Mucosa of stomach (tissue), 1 donor: Measurements from ENCODE around the gene SNRNP27.

Experiments used
- H3K27me3 ChIP-seq: one replicate; pipeline ENCODE4 v1.7.0; 2013; ENCODE audit warnings: mild to moderate bottlenecking, low read length; ENCODE audit not compliant: control insufficient read depth, insufficient read depth
- H3K36me3 ChIP-seq: one replicate; pipeline ENCODE4 v1.7.0; 2013; ENCODE audit warnings: low read length; ENCODE audit not compliant: control insufficient read depth, insufficient read depth
- H3K4me1 ChIP-seq: one replicate; pipeline ENCODE4 v1.7.0; 2013; ENCODE audit warnings: mild to moderate bottlenecking, low read length; ENCODE audit not compliant: control insufficient read depth, insufficient read depth
- H3K4me3 ChIP-seq: one replicate; pipeline ENCODE4 v1.7.0; 2013; ENCODE audit warnings: low read length
- H3K9ac ChIP-seq: one replicate; pipeline ENCODE4 v1.7.0; 2013; ENCODE audit warnings: mild to moderate bottlenecking, low read length, moderate library complexity
- H3K9me3 ChIP-seq: one replicate; pipeline ENCODE4 v1.7.0; 2013; ENCODE audit warnings: mild to moderate bottlenecking, low read length, moderate library complexity; ENCODE audit not compliant: control insufficient read depth
- donor health status: Pancreatic carcinoma.

The SNRNP27 gene, protein sequence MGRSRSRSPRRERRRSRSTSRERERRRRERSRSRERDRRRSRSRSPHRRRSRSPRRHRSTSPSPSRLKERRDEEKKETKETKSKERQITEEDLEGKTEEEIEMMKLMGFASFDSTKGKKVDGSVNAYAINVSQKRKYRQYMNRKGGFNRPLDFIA

GRCh38 chr2:69893684-69894551, at the start of gene SNRNP27:
SNRNP27 (plus strand) TSS chr2:69893956; CDS start chr2:69893985, 29 bp downstream.
- Histone ChIP-seq H3K27me3 (no peaks in the 10 kb centered on the region), H3K4me1 (no peaks in the 10 kb centered on the region)

DNA sequence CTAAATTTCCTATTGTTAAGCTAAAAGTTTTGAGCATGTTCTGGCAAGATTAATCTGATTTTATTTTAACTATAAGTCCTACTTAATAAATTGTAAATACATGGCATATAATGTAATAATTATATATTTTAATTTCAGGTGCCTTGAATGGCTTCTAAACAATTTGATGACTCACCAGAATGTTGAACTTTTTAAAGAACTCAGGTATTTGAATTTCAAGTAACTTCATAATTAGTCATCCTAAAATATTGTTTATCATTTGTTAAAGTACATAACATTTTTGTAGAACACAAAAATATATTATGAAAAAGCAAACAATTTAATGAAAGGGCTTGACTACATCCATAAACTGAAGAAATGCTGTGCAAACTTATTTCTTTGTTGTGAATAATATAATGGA, 49.8 kb upstream of the SNRNP27 start:
- H3K36me3 ChIP-seq = peaks cover 8% of the 10 kb centered on the region
- H3K4me3 ChIP-seq = no peak overlapping the region
- H3K9me3 ChIP-seq = no peaks in the 10 kb centered on the region
- no peaks in the 10 kb centered on the region for H3K4me1 ChIP-seq
- H3K27me3 ChIP-seq = no peaks in the 10 kb centered on the region
- H3K9ac ChIP-seq = no peak overlapping the region

More at GRCh38 chr2:69893684-69894551, at the start of gene SNRNP27:
- H3K9me3 ChIP-seq = no peaks in the 10 kb centered on the region
- H3K4me3 ChIP-seq = peak within 1 kb of the TSS; percentile 78
- H3K9ac ChIP-seq = peak within 1 kb of the TSS; percentile 92
- H3K36me3 ChIP-seq = no peaks in the 10 kb centered on the region

GRCh38 chr2:69844560-69844959, 49.2 kb upstream of the SNRNP27 start:
- H3K9me3 ChIP-seq = no peaks in the 10 kb centered on the region
- no peak overlapping the region for H3K4me3 ChIP-seq
- H3K36me3 ChIP-seq = peaks cover 8% of the 10 kb centered on the region
- H3K27me3 ChIP-seq = no peaks in the 10 kb centered on the region
- H3K4me1 ChIP-seq = no peaks in the 10 kb centered on the region
- no peak overlapping the region for H3K9ac ChIP-seq

GRCh38 chr2:69846182-69847067, 47.3 kb upstream of the SNRNP27 start:
- no peak overlapping the region for H3K9ac ChIP-seq
- peaks cover 8% of the 10 kb centered on the region for H3K36me3 ChIP-seq
- no peaks in the 10 kb centered on the region for H3K9me3 ChIP-seq
- no peak overlapping the region for H3K4me3 ChIP-seq
- no peaks in the 10 kb centered on the region for H3K27me3 ChIP-seq
- H3K4me1 ChIP-seq = no peaks in the 10 kb centered on the region

DNA sequence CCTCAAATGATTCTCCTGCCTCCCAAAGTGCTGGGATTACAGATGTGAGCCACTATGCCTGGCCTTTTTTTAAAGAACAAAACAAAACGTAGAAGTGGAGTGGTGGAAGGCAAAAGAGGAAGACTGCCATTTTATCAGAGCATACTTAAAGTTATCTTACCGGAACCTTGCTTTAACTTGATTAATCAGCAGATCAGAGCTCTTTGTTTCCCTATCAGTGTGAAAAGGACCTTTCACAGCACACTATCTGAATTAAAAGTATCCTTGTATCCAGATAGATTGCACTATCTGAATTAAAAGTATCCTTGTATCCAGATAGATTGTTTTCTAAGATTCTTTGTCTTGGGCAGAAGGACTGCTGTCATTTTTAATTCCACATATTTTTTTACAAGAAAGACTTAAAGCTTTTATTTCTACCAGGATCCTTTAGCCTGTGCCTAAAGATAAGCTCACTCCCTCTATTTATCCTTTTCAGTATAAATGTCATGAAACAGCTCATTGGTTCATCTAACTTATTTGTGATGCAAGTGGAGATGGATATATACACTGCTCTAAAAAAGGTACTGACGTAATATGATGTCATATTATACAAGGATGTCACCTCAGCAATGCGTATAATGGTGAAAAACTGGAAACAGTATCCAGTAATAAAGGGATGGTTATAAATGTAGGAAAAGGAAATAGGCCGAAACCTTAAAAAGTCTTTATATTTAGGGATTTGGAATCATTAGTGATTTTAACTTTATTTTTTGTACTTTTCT, 46.5 kb upstream of the SNRNP27 start:
- H3K9ac ChIP-seq = no peak overlapping the region
- H3K36me3 ChIP-seq = peaks cover 8% of the 10 kb centered on the region

GRCh38 chr2:69848186-69848790, 45.5 kb upstream of the SNRNP27 start:
- no peaks in the 10 kb centered on the region for H3K4me1 ChIP-seq
- H3K27me3 ChIP-seq = no peaks in the 10 kb centered on the region
- H3K36me3 ChIP-seq = peaks cover 8% of the 10 kb centered on the region
- H3K9me3 ChIP-seq = no peaks in the 10 kb centered on the region
- no peak overlapping the region for H3K9ac ChIP-seq
- H3K4me3 ChIP-seq = no peak overlapping the region

More for the DNA sequence above, 46.5 kb upstream of the SNRNP27 start:
- H3K4me3 ChIP-seq = no peak overlapping the region
- H3K9me3 ChIP-seq = no peaks in the 10 kb centered on the region
- H3K27me3 ChIP-seq = no peaks in the 10 kb centered on the region
- no peaks in the 10 kb centered on the region for H3K4me1 ChIP-seq

DNA sequence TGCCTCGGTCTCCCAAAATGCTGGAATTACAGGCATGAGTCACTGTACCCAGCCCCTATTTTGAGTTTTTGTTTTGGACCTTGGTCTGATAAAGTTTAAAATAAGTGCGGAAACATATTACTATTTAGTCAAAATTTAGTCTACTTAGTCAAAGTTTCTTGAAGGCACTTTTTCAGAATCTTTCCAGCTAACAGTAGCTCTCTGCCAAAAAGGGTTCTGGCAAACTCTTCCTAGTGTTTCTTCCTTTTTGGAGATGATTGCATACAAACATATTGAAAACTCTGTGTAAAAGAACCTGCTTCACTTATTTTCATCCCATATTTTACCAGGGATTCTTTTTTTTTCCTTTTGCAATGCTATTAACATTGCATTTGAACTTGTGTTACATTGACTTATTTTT, 35.5 kb upstream of the SNRNP27 start:
- Histone ChIP-seq H3K36me3 (no peaks in the 10 kb centered on the region), H3K4me1 (no peaks in the 10 kb centered on the region), H3K27me3 (no peaks in the 10 kb centered on the region), H3K9ac (no peak overlapping the region), H3K4me3 (no peak overlapping the region), H3K9me3 (no peaks in the 10 kb centered on the region)

DNA sequence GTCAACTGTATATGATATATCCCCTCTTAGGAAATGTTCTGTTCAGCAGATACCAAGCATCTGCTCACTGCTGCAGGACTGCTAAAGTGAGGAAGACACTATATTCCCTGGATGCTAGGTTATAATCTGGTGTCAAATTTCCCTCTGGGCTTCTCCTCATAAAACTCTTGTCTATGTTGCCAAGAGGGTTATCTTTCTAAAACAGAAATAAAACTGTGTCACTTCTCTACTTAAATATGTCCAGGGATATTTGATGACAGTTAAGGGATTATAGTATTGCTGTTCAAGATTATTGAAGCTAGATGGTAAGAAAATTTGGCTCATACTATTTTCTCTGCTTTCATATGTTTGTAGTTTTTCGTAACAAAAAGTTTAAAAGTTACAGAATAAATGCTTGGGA, 30.5 kb upstream of the SNRNP27 start:
- no peaks in the 10 kb centered on the region for H3K9me3 ChIP-seq
- H3K9ac ChIP-seq = no peak overlapping the region
- no peaks in the 10 kb centered on the region for H3K4me1 ChIP-seq
- no peaks in the 10 kb centered on the region for H3K27me3 ChIP-seq
- H3K36me3 ChIP-seq = no peaks in the 10 kb centered on the region
- H3K4me3 ChIP-seq = no peak overlapping the region

GRCh38 chr2:69888451-69888850, 5.3 kb upstream of the SNRNP27 start:
- H3K9ac ChIP-seq = no peak overlapping the region
- H3K27me3 ChIP-seq = no peaks in the 10 kb centered on the region
- no peak overlapping the region for H3K4me3 ChIP-seq

GRCh38 chr2:69889302-69889701, 4.5 kb upstream of the SNRNP27 start:
- Histone ChIP-seq H3K4me1 (no peaks in the 10 kb centered on the region), H3K27me3 (no peaks in the 10 kb centered on the region), H3K9ac (no peak overlapping the region), H3K9me3 (no peaks in the 10 kb centered on the region), H3K4me3 (no peak overlapping the region), H3K36me3 (no peaks in the 10 kb centered on the region)

More at GRCh38 chr2:69888451-69888850, 5.3 kb upstream of the SNRNP27 start:
- Histone ChIP-seq H3K9me3 (no peaks in the 10 kb centered on the region), H3K4me1 (no peaks in the 10 kb centered on the region), H3K36me3 (no peaks in the 10 kb centered on the region)

- Histone ChIP-seq H3K4me3 (no peak overlapping the region), H3K36me3 (no peaks in the 10 kb centered on the region), H3K9ac (no peak overlapping the region)
These were observed 2.9 kb upstream of the SNRNP27 start for GRCh38 chr2:69890881-69891280.

More at GRCh38 chr2:69890881-69891280, 2.9 kb upstream of the SNRNP27 start:
- no peaks in the 10 kb centered on the region for H3K27me3 ChIP-seq
- no peaks in the 10 kb centered on the region for H3K4me1 ChIP-seq
- no peaks in the 10 kb centered on the region for H3K9me3 ChIP-seq
